Activated CD4-positive, alpha-beta T cell treated with anti-CD3 and anti-CD28 coated beads, Interleukin-2, amount 50 U/mL, for 4 hours (primary cell): ENCODE measurements around the gene OPCML.

Source experiments
- DNase-seq, 2 experiments: peaks; one replicate each; pipeline ENCODE4 v3.0.0-alpha.2; 2020

Gene OPCML

GRCh38 chr11:133224271-133224670 is 308.0 kb downstream of the OPCML start:
- DNase-seq = no peak

GRCh38 chr11:133222425-133223330 is 309.6 kb downstream of the OPCML start:
- DNase-seq = no peak

- DNase-seq = no peak
These were observed 312.8 kb downstream of the OPCML start for GRCh38 chr11:133219543-133219942.

GRCh38 chr11:133216813-133217212 is 315.5 kb downstream of the OPCML start:
- DNase-seq = no peak

DNA sequence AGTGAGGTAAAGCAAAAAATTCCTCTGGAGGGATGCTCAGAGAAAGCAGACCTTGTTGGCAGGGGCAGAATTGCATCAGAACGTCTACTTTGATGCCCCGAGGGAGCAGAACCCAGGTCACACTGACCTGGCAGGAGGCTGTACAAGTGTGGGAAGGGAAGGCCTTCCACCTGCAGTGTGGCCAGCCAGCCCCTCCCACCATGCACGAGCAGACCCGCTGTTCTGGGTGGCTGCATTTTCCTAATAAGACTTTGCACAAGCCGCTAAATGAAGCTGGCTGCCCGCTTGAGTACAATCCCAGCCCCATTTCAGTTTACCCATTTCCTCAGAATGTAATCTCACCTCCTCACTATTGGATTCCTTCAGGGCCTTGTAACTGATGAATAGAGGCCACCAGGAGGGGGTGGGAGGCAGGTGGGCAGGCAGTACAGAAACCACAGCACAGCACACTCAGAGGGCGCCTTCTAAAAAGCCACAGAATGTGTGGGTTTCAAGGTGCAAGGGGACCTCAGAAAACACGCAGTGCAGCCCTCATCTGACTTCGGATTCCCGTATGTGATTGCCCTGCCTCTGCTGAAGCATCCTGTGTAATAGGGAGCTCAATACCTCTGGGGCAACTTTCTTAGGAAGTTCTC is 316.6 kb downstream of the OPCML start:
- no peak for DNase-seq

DNA sequence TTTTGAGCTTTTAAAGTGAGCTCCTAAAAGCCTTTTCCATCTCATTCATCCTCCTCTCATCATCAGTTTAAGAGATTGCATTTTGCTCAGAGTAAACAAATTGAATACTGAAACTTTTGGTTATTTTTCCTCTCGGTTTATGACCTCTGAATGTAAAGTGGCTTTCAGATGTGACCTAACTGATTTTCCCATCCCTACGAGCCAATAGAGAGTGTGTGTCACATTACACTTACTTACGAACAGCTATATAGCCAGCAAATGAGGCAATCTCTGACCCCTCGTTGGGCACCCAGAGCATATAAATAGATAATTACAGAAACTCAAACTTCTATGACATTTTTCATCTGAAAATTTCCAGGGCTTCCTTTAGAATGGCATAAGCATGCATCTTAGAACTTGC is 317.7 kb downstream of the OPCML start:
- no peak for DNase-seq

- no peak for DNase-seq
These were observed 320.1 kb downstream of the OPCML start for GRCh38 chr11:133212201-133212600.

GRCh38 chr11:133207995-133208394 is 324.3 kb downstream of the OPCML start:
- DNase-seq = no peak

- no peak for DNase-seq
These were observed 325.8 kb downstream of the OPCML start for GRCh38 chr11:133206313-133207005.

- no peak for DNase-seq
These were observed 328.1 kb downstream of the OPCML start for GRCh38 chr11:133204158-133204557.

- DNase-seq = no peak
These were observed 329.5 kb downstream of the OPCML start for GRCh38 chr11:133202816-133203215.

DNA sequence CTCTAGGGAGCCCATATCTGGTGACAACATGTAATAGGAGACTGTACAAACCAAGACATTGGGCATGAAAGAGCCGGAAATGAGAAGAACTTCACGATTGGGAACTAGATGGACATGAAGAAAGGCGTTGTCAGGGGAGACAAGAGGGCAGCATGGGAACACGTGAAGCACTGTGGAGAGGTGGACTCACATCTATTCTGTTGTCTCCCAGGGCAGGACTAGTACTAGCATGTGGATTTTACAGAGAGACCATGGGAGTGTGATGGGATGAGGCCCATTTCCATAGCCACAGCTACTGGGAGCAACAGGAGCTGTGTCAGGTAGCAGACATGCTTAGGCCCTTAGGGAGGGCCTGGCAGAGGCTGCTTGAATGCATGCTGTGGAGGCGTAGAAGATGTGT is 333.9 kb downstream of the OPCML start:
- DNase-seq = no peak

- DNase-seq = no peak
These were observed 334.9 kb downstream of the OPCML start for GRCh38 chr11:133197425-133197824.

DNA sequence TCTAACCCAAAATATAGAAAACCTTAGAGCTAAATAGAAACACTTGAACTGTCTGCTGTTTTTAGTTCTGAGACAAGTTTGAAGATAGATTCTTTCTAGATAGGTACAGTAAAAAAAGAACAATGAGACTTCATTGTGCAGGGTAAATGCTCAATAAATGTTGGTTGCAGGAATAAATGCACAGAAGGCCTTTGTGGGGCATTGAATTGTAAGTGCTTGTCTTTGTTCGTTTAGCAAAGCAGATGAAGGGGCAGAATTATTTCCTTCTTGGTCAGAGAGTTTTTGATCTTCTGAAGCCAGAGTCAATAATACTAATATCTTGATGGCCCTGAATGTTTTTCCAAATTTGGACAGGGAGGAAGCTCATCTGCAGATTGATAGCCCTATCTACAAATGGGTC is 340.4 kb downstream of the OPCML start:
- no peak for DNase-seq

DNA sequence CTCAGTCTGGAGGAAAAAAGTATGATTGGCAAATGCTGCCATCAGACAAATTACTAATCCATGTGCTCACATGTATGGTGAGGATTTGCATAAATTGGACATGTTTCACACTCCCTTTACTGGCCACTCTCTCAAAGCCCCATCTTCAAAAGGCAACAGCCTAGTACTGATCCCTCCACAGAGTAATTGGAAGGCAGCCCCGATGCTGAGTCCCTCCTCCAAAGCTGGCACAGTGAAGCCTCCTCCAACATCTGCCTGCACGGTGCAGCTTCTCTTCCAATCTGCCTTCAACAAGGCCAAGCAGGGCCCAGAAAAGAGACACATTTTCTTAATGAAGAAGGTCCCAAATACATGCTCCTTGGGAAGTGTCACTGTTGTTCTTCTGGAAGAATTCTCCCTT is 350.6 kb downstream of the OPCML start:
- DNase-seq = no peak

DNA sequence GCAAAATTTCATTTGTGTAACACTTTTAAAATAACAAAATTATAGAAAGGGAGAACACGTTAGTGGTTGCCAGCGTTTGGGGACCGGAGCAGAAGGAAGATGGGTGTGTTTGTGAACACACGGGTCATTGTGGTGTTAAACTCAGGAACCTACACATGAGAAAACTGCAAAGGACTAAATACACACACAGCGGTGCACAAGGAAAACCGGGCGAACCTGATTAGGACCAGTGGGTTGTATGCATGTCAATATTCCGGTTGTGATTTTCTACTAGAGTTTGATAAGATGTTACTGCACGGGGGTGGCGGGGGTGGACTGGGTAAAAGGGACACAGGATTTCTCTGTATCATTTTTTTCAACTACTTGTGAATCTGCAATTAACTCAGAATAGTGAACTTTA is 351.2 kb downstream of the OPCML start:
- DNase-seq = no peak

GRCh38 chr11:133180201-133180600 is 352.1 kb downstream of the OPCML start:
- no peak for DNase-seq

DNA sequence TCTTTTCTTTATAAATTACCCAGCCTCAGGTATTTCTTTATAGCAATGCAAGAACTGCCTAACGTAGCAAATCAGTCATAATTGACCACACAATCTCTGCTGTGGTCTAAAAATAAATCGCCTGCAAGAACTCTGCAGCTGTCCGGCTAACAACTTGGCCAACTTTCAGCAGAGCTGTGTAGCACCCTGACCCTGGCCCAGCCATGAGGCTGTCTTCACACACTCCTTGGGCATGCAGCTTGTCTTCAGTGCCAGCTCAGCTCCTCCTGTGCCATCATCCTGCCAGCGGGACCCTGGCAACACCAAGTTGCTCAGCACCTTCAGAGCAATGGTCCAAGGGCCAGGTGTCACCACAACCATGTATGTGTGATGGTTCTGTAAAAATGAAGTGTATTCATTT is 355.6 kb downstream of the OPCML start:
- DNase-seq = no peak

- DNase-seq = no peak
These were observed 357.2 kb downstream of the OPCML start for GRCh38 chr11:133175103-133175502.

GRCh38 chr11:133173810-133174412 is 358.4 kb downstream of the OPCML start:
- no peak for DNase-seq

- DNase-seq = no peak
These were observed 360.0 kb downstream of the OPCML start for GRCh38 chr11:133172349-133172748.

GRCh38 chr11:133171374-133171773 is 360.9 kb downstream of the OPCML start:
- no peak for DNase-seq

GRCh38 chr11:133168016-133168415 is 364.3 kb downstream of the OPCML start:
- no peak for DNase-seq
